ENCODE data around the gene SPRN.

DNA sequence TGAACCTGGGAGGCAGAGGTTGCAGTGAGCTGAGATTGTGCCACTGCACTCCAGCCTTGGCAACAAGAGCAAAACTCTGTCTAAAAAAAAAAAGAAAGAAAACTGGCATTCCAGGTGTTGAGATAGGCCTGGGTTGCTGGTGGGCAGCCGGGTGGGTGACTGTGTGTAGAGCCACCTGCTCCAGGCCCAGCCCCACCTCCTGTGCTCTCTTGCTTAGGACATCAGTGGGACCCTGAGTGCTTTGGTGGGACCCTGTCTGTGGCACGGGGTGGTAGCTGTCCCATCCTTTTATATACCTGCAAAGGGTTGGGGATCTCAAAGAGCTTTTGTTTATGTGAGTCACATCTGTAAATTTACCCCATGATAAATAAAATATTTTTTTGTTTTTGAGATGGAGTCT is 39.2 kb downstream of the SPRN start:
- TF ChIP-seq EZH2 (IDR thresholded peaks at IDR 0.05) (no peak), EZH2phosphoT487 (IDR thresholded peaks at IDR 0.05) (no peak)

Measured in neural progenitor cell (in vitro differentiated cells).